G401 (cell line): ENCODE measurements around the gene SFXN5. TPM values are rescaled to one million over a fixed set of nuclear protein-coding genes. Genes with fewer than 3 reads are reported as not detected.
"Not testable (repeated sequence)": the region's sequence is repeated elsewhere in the genome, so short reads cannot be mapped to it uniquely, and the experiment has no call there.

Source experiments
- DNase-seq: peaks from one replicate; pipeline ENCODE4 v3.0.0-alpha.2; 2015; ENCODE audit warnings: low spot score
- in situ Hi-C: cut with HindIII; loops from 2 replicates; pipeline ENCODE4 v1.10.0; 2016; ENCODE audit warnings: low sequenced_read_pairs, mixed read lengths
- total RNA-seq: library from RNA; depleted of rRNA; stranded (reverse); fragments of >200 nt; shearing (Covaris generic); gene quantifications from 2 replicates; pipeline ENCODE4 v1.2.3, GENCODE V29; 2014

Gene SFXN5
- total RNA-seq, 1 experiment from 2014 or later: 24.6 TPM

- no peak for DNase-seq
- in situ Hi-C loops: no loop called here
Measured at GRCh38 chr2:72921853-72922252, 149.7 kb downstream of the SFXN5 start.

GRCh38 chr2:72921088-72921851 is 150.2 kb downstream of the SFXN5 start:
- in situ Hi-C loops: no loop called here
- no peak for DNase-seq

- in situ Hi-C loops: no loop called here
Measured at GRCh38 chr2:72920318-72921087, 151.0 kb downstream of the SFXN5 start.

GRCh38 chr2:72919414-72920317 is 151.8 kb downstream of the SFXN5 start:
- in situ Hi-C loops: no loop called here
- no peak for DNase-seq

More at GRCh38 chr2:72920318-72921087, 151.0 kb downstream of the SFXN5 start:
- no peak for DNase-seq

GRCh38 chr2:72917877-72918553 is 153.5 kb downstream of the SFXN5 start:
- no peak for DNase-seq
- in situ Hi-C loops: no loop called here

GRCh38 chr2:72917138-72917876 is 154.2 kb downstream of the SFXN5 start, which contains the start of gene EMX1:
EMX1 (plus strand) TSS chr2:72917519; CDS start chr2:72917853, 334 bp downstream.
- peak; percentile 35 for DNase-seq
- in situ Hi-C loops: no loop called here

GRCh38 chr2:72916743-72917137 is 154.8 kb downstream of the SFXN5 start:
- no peak for DNase-seq

GRCh38 chr2:72915907-72916742 is 155.4 kb downstream of the SFXN5 start:
- in situ Hi-C loops: no loop called here
- DNase-seq: no peak

More at GRCh38 chr2:72916743-72917137, 154.8 kb downstream of the SFXN5 start:
- in situ Hi-C loops: no loop called here

GRCh38 chr2:72915320-72915906 is 156.1 kb downstream of the SFXN5 start:
- in situ Hi-C loops: no loop called here
- no peak for DNase-seq

- no peak for DNase-seq
- in situ Hi-C loops: no loop called here
Measured at GRCh38 chr2:72914589-72915319, 156.8 kb downstream of the SFXN5 start.

GRCh38 chr2:72914206-72914559 is 157.3 kb downstream of the SFXN5 start:
- no peak for DNase-seq
- in situ Hi-C loops: no loop called here

- no peak for DNase-seq
- in situ Hi-C loops: no loop called here
Measured at GRCh38 chr2:72913486-72914205, 157.9 kb downstream of the SFXN5 start.

- no peak for DNase-seq
- in situ Hi-C loops: no loop called here
Measured at GRCh38 chr2:72911256-72911655, 160.3 kb downstream of the SFXN5 start.

GRCh38 chr2:72908741-72909140 is 162.8 kb downstream of the SFXN5 start:
- DNase-seq: no peak
- in situ Hi-C loops: no loop called here

GRCh38 chr2:72907369-72907768 is 164.1 kb downstream of the SFXN5 start:
- in situ Hi-C loops, DNase-seq: not testable (repeated sequence)

GRCh38 chr2:72901426-72901825 is 170.1 kb downstream of the SFXN5 start:
- no peak for DNase-seq
- in situ Hi-C loops: no loop called here
